HG02588 (cell line): ENCODE measurements around the gene PLVAP.

ENCODE experiments used
- ATAC-seq: cut with Tn5 transposase; IDR thresholded peaks from one replicate; pipeline ENCODE4 v1.9.1; 2021; ENCODE audit warnings: mild to moderate bottlenecking, moderate library complexity; ENCODE audit not compliant: unreplicated experiment

The PLVAP gene, protein sequence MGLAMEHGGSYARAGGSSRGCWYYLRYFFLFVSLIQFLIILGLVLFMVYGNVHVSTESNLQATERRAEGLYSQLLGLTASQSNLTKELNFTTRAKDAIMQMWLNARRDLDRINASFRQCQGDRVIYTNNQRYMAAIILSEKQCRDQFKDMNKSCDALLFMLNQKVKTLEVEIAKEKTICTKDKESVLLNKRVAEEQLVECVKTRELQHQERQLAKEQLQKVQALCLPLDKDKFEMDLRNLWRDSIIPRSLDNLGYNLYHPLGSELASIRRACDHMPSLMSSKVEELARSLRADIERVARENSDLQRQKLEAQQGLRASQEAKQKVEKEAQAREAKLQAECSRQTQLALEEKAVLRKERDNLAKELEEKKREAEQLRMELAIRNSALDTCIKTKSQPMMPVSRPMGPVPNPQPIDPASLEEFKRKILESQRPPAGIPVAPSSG

DNA sequence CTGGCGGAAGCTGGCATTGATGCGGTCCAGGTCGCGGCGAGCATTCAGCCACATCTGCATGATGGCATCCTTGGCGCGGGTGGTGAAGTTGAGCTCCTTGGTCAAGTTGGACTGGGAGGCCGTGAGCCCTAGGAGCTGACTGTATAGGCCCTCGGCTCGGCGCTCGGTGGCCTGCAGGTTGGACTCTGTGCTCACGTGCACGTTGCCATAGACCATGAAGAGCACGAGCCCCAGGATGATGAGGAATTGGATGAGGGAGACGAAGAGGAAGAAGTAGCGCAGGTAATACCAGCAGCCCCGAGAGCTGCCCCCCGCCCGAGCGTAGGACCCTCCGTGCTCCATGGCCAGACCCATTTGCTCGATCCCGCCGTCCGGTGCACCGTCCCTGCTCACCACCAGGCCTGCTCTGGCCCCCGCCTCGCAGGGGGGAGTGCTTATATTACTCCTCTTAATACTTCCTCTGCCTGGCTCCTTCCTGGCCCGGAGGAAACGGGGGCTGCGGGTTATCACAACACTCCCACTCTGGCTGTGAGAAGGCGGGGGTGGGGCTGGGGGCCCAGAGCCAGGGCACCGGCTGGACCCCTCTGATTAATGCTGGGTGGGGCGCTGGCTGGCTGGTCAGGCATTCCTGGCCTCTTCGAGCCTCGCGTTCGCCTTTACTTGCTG, at the start of gene PLVAP:
Gene PLVAP, minus strand, starts transcription at position 408 of the 666 bp plus-strand sequence. Its CDS starts 54 bp downstream, at position 354.
- no peak for ATAC-seq

DNA sequence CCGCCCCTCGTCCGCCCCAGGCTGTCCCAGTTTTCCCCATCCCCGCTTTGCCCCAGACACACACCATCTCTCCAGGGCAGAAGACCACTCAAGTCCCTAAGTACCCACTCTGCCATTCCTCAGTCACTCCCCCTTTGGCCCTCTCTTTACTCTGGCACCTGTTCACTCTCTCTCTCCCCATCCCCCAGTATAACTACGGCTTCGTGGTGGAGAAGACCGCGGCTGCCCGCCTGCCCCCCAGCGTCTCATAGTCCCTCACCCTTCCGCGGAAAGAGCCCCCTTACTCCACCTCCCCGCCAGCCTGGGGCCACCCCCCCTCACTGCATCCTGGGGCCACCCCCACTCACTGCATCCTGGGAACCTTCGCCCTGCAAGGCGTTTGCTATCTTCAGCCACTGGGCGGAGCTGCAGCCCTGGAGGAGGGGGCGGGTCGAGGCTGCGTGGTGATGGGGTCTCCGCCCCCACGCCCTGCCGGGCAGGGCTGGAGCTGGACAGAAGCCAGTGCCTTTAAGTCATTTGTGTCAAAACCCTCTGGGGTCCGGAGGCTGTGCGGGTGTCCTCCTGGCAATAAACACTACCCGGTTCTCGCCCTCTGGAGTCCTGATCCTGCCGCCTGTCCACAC, 47.7 kb upstream of the PLVAP start:
- ATAC-seq: no peak

DNA sequence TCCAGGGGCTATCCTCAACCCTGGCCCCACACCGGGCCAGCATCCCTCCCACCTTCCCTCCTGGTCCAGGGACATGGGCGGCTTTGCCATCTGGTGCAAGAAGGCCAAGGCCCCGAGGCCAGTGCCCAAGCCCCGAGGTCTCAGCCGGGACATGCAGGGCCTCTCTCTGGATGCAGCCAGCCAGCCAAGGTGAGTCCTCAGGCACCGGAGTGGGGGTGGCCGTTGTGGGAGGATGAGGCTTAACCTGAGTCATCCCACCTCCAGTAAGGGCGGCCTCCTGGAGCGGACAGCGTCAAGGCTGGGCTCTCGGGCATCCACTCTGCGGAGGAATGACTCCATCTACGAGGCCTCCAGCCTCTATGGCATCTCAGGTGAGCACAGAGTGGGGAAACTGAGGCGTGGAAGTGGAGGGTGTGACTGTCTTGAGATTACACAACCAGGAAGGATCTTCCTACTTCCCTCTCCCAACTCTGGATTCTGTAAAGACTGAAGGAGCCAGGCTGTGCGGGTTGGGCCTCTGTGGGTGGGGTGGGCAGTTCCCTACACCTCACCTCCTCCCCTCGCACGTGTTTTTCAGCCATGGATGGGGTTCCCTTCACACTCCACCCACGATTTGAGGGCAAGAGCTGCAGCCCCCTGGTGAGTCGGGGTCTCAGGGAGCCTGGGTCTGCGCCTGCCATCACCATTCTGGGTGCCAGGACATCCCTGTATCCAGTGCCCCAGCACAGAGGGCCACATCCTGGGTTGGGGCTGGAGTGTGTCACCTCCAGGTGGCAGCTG, 46.5 kb upstream of the PLVAP start:
- no peak for ATAC-seq

DNA sequence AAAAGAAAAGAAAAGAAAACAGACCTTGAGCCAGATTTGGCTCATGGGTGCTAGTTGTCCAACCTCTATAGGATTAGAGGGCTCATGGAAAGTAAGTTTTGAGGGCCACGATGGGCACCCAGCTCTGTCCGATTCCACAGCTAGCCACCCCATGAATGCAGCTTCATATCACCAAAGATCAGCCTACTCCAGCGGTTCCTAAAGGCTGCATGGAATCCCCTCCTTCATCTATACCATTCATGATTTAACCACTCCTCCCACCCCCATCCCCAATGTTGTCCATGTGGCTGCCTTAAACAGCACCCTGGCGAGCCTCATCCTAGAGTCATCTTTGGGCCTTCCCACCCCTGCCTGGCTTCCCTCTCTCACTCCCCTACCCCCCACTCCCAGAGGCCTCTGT, 44.8 kb upstream of the PLVAP start:
- ATAC-seq: no peak

DNA sequence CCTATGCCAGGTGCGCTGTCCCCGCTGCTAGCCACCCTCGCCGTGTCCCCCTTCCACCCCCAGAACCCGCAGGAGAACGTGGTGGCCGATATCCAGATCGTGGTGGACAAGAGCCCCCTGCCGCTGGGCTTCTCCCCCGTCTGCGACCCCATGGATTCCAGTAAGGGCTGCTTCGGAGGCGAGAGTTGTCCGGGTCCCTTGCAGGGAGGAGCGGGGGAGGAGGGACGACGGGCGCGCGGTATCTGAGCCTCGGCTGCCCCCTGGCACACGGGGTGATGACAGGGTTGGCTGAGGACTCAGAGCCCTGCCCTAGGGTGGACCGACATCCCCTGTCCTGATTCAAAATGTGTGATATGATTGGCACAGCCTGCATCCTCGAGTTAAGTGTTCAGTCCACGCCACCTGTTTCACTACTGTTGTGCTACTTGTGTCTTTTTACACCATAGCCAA, 43.4 kb upstream of the PLVAP start:
- no peak for ATAC-seq

DNA sequence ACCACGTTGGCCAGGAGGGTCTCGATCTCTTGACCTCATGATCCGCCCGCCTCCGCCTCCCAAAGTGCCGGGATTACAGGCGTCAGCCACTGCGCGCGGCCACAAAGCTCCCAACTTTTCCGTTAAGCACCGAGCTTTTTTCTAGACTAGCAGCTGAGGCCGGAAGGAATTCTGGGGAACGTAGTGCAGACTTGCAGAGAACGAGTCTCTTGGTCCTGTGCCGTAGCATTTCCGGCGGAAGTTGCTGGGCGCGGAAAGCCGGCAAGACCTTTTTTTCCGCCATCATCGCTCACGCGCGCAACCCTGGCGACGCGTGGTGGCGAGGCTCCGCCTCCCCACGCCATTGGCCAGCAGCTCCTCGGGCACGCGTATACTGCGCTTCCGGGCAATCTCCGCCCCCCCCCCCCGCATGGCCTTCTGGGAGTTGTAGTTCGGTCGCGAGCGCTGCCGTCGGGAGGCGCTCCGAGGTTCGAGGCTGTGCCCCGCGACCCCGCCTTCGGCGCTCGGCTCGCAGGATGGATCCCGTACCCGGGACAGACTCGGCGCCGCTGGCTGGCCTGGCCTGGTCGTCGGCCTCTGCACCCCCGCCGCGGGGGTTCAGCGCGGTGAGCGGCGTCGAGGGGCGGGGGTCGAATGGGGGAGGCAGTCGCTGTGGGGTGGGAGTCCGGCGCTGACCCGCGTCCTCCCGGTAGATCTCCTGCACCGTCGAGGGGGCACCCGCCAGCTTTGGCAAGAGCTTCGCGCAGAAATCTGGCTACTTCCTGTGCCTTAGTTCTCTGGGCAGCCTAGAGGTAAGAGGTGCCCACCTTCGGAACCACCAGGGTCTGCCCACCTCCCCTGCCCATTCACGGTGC, 42.7 kb upstream of the PLVAP start, which contains the start of gene MVB12A:
Gene MVB12A, plus strand, starts transcription at position 427 of the 854 bp plus-strand sequence. Its CDS starts 89 bp downstream, at position 516.
- ATAC-seq: peak; percentile 80

DNA sequence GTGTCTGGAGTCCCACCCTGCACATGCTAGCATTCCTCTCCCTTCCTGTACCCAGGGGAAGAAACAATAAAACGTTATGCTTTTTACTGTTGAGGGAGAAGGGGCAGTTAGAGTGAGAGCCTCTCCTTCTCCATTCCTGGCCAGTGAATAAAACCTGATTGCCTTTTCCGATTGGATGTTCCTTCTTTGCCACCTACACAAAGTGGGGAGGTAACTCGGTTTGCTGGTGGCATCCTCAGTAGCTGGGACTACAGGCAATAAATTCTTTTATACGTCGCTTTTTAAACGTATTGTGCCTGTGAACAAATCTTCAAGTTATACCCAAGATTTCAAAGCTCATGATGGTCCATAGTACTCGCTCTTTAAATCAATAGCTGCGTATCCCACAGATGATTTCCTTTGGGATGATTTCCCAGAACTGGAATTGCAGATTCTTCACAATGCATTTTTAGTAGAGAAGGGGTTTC, 42.0 kb upstream of the PLVAP start:
- no peak for ATAC-seq

DNA sequence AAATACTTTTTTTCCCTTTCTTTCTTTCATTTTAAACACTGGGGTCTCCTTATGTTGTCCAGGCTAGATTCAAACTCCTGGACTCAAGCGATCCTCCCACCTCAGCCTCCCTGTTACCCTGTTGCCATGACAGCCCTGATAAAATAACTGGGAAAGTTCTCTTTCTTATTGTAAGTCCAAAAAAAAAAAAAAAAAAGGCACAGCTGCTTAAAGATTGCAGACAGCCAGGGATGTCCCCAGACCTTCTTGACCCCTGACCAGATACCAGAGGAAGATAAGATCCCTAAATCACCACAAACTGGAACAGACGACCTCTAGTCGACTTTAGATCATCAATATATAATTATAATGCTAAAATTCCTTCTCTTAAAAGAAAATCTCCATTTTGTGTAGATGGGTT, 41.6 kb upstream of the PLVAP start:
- no peak for ATAC-seq

DNA sequence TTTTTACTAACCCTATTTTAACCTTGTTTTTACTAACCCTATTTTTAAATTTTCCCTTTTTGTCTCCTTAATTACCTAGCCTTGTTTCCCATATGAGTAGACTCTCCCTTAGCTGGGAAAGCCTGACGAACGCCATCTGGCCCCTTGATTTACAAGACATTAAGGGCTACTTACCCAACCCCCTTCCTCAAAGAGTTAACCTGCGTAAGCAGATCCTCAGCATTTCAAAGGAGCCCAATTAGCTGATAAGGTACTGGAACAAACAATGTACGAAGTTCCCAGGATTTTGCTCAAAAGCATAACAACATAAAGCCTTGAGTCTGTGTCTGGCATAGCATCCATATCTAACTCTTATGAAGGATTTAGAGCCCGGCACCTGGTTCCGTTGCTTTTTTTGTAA, 38.0 kb upstream of the PLVAP start:
- no peak for ATAC-seq

DNA sequence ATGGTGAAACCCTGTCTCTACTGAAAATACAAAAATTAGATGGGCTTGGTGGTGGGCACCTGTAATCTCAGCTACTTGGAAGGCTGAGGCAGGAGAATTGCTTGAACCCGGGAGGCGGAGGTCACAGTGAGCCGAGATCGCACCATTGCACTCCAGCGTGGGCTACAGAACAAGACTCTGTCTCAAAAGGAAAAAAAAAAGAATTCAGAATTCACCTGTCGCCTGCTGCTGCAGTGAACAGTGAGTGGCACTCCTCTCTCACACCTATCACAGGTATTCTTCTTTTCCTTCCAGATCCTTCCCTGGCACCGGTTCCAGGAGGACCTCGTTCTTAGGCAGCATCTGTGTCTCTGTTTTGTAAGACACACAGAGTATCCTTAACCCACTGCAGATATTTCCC, 37.0 kb upstream of the PLVAP start:
- ATAC-seq: no peak

DNA sequence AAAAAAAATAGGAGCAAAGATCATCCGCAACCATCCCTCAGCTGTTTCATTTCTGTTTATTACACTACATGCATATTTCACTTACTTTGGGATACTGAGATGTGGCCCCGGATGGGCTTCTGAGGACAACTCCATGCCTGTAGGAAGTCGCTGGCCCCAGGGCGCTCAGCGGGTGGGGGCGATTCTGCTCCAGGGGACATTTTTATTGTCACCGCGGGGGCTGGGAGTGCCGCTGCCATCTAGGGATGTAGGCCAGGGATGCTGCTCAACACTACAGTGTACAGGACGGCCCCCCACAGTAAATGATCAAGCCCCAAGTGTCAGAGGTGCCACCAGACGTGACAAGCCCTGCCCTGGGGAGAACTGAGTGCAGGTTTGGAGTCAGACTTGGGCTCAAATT, 34.7 kb upstream of the PLVAP start:
- ATAC-seq: no peak

DNA sequence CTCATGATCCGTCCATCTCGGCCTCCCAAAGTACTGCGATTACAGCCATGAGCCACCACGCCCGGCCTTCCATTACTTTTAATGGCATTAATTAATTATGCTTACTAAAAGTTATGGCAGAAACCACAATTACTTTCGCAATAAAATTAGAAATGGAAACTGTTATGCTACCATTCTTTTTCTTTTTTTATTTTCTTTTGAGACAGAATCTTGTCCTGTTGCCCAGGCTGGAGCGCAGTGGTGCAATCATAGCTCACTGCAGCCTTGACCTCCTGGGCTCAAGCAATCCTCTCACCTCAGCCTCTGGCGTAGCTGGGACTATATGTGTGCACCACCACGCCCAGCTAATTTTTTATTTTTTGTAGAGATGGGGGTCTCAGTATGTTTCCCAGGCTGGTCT, 32.8 kb upstream of the PLVAP start:
- ATAC-seq: no peak

DNA sequence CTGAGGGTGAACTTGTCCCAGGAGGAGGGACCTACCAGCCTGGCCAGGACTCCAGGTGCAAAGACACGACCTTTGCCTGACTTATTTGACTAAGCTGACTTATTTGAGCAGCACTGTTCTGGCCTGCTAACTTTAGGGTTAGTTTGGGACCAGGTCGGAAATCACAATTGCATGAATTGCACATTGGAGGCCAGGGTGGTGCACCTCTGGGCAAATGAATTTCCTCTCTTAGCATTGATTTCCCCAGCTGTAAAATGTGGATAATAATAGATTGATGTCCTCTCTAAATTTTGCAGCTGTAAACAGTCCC, 29.7 kb upstream of the PLVAP start:
- no peak for ATAC-seq

DNA sequence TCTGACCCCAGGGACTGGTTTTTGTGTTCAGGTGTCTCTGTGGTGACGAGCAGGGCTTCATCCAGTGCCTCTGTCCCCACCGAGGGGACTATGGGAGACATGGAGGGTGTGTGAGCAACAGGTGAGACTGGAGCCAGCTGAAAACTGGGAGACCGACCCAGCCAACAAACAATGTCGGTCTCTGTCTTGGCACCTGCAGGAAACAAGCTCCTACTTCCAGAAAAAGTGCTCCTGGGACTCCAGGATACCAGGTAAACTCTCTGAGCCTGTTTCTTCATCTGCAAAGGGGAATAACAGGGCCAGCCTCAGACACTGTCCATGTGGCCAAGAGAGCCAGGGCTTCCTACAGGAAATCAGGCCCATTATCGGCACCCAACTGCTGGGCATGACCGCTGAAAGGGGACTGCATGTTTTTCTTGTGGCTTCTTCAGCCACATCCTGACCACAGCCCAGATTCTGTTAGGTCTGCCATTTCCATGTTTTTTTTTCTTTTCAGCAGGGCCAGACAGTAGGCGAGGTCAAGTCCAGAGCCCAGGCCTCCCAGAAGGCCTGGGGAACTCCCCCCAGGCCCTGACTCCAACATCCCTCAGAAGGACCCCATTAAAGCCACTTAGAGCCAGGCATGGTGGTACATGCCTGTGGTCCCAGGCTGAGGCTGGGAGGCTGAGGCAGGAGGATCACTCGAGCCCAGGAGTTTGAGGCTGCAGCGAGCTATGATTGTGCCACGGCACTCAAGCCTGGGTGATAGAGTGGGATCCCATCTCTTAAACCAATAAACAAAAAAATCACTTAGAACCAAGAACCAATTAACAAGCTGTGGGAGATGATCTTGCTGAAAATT, 29.1 kb upstream of the PLVAP start:
- ATAC-seq: no peak

DNA sequence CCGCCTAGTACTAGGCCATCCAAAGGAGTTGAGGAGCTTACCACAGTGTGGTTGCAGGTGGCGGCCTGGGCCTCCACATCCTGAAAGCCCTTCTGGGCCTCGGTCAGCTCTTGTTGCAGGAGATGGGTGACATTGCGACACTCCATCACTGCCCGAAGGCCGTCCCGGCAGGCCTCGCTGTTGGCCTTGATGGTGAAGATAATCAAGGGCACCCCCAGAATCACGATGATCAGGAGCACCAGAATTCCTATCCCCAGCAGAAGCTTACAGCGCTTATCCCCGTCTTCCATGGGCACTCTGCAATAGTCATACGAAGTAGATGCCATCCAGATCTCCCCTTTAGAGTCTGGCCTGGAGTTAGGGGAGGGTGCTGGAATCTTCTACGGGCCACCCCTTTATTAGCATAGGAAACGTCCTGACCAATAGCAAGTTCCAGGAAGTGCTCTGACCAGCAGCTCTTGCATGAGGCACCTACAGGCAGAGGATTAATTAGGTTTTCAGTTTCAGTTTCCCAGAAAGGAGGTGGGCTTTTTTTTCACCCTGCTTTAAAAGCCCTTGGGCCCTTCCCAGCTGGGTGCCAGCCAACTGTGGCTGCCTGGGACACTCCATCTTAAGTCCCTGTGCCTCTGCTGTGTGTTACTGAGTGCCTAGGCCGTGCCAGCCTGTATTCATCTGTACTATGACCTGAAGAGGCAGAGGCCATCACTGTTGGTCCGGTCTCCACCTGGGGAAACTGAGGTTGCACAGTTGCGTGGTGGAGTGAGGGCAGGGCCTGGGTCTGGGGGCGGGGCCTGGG, 28.3 kb upstream of the PLVAP start, which contains the start of gene BST2:
Gene BST2, minus strand, starts transcription at position 381 of the 796 bp plus-strand sequence. Its CDS starts 55 bp downstream, at position 326.
- ATAC-seq: peak; percentile 70

DNA sequence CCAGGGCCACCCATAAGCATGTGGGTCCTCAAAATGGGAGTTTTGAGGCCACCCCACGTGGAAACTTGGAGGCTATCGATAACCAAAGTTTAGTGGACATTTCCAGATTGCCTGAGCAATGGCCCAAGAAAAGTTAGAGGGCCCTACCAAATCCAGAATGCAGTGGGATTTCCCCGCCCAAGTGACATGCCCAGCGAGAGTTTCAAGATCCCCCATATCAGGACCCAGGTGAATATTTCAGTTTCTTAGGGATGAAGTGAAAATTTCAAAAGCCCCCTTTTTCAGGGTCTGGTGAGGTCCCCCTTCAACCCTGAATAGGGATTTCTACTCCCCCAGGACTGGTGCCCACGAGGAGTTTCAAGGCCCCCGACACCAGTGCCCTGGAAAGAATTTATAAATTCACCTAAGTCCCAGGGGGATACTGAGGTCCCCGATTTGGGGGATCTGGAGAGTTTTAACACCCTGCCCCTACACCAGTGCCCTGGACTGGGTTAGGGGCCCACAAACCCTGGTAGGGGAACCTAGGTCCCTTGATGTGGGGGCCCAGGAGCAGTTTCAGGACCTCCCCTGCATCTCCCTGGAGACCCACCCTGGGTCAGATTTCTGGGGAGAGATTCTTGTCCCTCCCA, 27.6 kb upstream of the PLVAP start:
- ATAC-seq: peak; percentile 17

DNA sequence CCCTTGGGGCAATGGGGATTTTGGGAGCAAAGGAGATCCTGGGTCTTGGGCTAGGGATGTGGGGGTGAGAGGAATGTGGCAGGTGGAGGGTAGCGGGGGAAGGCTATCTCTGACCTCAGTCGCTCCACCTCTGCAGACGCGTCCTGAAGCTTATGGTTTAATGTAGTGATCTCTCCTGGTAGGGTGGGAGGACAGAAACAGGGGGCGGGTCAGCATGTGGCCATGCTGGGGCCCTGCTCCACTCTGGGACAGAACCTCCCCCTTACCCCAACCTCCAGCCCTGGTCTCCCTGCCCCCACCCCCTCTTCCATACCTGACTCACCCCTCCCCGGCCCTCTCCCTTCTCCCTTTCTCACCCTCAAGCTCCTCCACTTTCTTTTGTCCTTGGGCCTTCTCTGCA, 26.9 kb upstream of the PLVAP start:
- ATAC-seq: no peak
